NOMO-1 (cell line): ENCODE measurements around the gene TUBB1.
"Not testable (repeated sequence)": the region's sequence is repeated elsewhere in the genome, so short reads cannot be mapped to it uniquely, and the experiment has no call there.

Source experiments
- DNase-seq, 2 experiments: peaks; one replicate each; lab custom pipeline; 2025; ENCODE audit not compliant: unreplicated experiment in 2 of 2; lab: John Stamatoyannopoulos, UW

The TUBB1 gene

GRCh38 chr20:59037386-59037785, 18.2 kb downstream of the TUBB1 start:
- DNase-seq, result no peak

DNA sequence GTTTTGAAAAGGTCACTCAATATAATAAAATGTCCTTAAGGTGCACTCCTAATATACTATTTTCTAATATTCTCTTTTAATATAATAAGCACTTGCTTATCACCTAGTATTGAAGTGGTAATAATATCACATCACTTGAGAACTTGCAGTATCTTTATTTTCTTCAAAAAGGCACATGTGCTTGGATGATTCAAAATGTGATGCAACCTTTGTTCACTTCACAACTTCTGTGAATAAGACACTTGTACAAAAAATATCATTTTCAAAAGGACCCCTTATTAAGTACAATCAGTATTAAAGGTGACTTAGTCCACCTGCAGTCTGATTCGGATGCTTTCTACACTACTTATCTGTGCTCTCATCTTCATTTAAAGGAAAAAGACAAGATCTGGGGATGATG, 20.0 kb downstream of the TUBB1 start:
- DNase-seq, result no peak

GRCh38 chr20:59040667-59041066, 21.4 kb downstream of the TUBB1 start:
- no peak for DNase-seq

GRCh38 chr20:59041487-59041886, 22.3 kb downstream of the TUBB1 start:
- DNase-seq, result not testable (repeated sequence)

GRCh38 chr20:59042151-59042795, 23.0 kb downstream of the TUBB1 start, which contains the start of gene PRELID3B:
Gene PRELID3B (minus strand): TSS chr20:59042786. CDS start chr20:59042730, 56 bp downstream.
- no peak for DNase-seq

DNA sequence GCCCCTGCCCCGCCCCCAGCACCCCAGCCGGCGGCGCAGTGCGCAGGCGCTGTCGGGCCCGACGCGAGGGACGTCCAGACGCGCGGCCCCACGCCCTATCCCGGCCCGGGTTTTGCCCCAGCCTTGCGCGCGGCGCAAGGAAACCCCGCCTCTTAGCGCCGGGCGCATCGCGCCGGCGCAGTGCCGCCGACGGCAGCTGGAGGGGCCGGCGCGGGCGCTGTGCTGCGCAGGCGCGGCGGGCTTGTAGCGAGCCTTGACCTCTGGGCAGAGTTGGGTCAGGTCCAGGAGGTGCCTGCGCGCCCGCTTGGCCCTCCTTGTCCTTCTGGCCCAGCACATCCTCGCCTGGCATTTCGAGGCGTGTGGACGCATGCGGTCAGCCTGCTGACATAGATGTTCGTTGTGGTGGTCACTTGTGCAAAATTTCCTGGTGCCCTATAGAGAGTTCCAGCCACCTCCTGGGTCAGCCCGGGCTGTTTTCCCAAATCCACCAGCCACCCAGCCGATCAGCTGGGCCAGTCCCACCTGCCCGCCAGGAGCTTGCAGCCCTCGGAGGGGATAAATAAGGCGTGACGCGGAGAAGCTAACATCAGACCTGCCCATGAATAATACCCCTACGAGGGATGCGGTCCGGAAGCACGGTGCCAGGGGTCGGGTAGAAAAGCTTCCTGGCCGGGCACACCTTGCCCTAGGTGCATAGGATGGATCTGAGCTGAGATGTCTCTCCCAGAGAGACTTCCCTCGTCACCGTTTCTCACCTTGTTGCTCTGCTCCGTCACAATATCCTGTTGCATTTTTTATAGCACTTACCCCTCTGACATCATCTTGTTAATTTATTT, 23.8 kb downstream of the TUBB1 start:
- peak; percentile 84 to 95 for DNase-seq

DNA sequence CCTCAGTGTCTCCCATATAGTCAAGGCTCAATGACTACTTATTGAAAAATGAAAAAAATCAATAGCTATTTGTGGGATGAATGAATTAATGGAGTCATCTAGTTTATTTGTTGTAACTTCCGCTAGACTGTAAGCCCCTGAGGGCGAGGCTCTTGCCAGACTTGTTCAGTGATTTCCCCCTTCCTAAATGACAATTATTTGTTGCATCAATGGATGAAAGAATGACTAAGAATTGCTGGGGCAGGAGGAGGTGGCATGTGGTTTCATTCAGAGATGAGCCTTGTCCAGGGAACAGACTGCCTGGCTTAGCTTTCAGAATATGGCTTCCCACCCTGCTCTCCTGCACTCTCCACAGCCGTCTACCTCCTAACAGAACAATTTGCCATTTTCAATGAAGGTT, 24.5 kb downstream of the TUBB1 start:
- DNase-seq, result peak; percentile 48 to 60

DNA sequence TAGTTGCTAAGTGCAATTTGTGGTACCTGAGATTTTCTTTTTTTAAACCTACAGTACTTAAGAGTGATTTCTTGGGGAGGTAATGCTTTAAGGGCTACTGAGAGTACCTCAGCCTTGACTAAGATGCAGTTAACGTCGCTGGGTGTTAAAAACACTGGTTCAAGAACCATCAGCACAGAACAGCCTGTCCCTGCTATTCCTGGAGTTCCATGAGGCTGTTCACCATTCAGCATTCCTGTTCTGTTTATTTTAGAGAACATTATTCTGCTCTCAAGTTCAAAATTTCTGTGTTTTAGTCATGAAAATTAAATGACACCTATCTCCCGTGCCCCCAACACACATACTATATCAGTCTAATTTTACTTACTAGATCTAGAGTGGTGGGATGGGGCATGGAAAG, 25.1 kb downstream of the TUBB1 start:
- DNase-seq, result no peak

- DNase-seq, result no peak
Observed at GRCh38 chr20:59044796-59045195, 25.6 kb downstream of the TUBB1 start.

- DNase-seq, result no peak
Observed at GRCh38 chr20:59046862-59047261, 27.6 kb downstream of the TUBB1 start.

- no peak for DNase-seq
Observed at GRCh38 chr20:59047938-59048680, 28.9 kb downstream of the TUBB1 start.

GRCh38 chr20:59048681-59049030, 29.4 kb downstream of the TUBB1 start:
- no peak for DNase-seq

DNA sequence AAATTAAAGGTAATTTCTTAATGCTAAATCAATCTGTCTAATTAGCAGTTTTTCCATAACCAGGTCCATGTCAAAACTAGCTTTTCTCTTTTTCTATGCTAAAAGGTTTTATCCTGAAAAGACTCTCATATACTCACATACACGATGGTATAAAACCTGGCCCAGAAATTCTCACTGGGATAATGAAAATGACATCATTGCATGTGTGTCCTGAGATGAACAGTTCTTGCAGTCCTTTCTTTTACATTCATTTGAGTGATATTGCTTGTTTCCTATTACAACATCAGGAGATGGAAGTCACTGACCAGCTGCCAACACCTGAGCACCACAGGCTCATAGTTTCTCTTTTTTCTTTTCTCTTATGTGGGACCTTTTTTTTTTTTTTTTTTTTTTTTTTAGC, 31.2 kb downstream of the TUBB1 start:
- no peak for DNase-seq

- no peak for DNase-seq
Observed at GRCh38 chr20:59051666-59052185, 32.5 kb downstream of the TUBB1 start.

DNA sequence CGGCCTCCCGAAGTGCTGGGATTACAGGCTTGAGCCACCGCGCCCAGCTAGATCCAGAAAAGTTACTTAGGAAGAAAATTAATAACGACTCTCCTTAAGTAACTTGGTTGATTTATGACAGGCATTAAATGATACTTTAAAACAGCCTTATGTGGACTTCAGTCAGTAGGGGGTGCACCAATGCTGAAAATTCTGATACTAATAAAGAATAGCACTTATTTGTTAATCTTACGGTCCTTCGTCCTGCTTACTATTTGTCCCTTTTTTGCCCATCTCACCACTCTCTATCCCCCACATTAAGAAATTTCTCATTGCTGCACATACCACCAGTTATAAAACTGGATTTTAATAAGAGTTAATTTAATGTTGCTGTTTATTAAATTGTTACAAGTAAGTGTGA, 36.1 kb downstream of the TUBB1 start:
- no peak for DNase-seq

DNA sequence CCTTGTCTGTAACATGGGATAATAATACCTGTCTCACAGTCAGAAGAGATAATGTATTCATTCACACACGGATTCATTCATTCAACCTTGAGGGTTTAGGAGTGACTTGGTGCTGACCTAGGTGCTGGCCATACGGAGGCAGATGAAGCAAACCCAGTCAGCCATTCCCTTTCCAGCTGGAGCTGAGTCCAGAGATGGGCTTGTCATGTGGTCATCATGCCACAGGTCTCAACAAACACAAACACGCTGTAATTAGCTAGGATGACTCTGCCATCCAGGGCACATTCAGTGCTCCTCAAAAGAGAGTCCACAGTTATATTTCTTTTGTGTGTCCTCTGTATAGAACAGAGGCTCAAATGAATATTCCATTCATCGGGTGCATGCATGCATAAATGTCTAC, 42.9 kb downstream of the TUBB1 start:
- no peak for DNase-seq

DNA sequence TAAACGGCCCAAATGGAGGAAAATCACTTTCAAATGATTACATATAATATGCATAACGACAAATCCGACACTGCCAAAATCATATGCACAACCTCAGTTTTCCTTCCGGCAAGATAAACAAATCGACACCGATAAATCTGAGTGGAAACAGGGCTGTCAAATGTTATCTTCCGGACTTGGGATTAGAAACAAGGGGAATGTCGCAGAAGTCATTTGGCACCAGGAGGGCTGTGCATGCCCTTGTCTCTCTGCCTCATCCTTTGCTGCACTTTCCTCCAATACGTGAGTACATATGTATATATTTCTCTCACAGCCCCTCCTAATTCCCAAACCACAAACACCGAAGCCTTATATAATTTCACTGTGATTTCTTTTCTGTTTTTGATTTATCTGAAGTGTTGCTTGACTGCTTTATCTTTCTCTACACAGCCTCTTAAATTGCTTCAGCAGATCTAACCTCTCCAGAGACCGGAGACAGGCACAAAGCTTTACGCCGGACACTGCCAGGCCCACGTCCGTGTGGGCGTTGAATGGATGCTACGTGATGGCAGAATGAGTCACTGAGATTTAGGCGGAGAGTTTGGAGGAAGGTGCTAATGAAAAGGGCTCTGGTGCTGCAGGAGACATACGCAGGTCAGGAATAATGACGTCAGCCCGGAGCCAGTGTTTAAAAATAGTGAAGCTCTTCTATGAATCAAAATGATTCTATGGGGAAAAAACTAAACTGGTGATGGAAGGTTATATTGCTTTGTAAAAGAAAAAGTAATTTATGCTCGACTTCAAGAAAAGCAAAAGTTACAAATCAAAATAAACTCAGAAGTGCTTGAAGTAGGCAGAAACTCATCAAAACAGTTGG, 44.4 kb downstream of the TUBB1 start:
- no peak for DNase-seq

DNA sequence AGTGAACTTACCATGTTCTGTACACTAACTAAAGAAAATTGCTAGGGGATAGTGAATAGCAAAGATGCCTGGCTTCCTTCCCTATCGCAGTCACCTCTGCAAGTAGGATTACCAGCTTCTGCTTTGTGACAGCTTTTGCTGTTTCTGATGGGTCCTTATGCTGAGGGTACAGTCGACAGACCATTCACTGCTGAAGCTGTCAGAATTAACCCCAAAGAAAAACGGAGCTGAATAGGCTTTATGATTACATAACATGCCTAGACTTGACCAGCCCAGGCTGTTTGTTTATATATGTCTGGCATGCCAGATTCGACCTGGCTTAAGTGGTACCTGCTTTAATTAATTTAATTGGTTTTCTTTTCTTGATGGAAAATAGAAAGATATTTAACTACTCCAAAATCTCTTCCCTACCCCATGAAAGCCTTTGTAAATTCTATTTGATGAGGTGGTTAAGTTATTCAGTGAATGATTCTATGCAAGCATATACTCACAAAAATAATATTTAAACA, 45.0 kb downstream of the TUBB1 start:
- no peak for DNase-seq

DNA sequence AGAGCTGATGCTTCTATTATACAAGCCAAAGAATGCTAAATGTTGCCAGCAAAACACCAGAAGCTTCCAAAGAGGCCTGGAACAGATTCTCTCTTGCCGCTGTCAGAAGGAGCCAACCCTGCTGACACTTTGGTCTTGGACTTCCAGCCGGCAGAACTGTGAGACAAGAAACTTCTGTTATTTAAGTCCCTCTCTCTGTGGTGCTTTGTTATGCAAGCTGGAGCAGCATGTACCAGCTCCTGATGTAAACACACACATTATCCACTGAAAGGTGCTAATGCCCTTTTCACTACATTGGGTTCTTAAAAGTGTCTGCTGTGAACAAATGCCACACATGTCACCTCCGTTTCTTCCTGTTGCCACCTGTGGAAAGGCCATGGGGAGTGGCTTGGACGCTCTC, 49.3 kb downstream of the TUBB1 start:
- no peak for DNase-seq

- DNase-seq, result no peak
Observed at GRCh38 chr20:59069026-59069425, 49.8 kb downstream of the TUBB1 start.
